ENCODE results near the gene ATP6V0A1. TPM values are rescaled to one million over a fixed set of nuclear protein-coding genes. Genes with fewer than 3 reads are reported as not detected.
"Not testable (repeated sequence)": the region's sequence is repeated elsewhere in the genome, so short reads cannot be mapped to it uniquely, and the experiment has no call there.

ATP6V0A1 gene
- polyA plus RNA-seq, 4 donors, result 38.7 to 125 (median 69.2) TPM

DNA sequence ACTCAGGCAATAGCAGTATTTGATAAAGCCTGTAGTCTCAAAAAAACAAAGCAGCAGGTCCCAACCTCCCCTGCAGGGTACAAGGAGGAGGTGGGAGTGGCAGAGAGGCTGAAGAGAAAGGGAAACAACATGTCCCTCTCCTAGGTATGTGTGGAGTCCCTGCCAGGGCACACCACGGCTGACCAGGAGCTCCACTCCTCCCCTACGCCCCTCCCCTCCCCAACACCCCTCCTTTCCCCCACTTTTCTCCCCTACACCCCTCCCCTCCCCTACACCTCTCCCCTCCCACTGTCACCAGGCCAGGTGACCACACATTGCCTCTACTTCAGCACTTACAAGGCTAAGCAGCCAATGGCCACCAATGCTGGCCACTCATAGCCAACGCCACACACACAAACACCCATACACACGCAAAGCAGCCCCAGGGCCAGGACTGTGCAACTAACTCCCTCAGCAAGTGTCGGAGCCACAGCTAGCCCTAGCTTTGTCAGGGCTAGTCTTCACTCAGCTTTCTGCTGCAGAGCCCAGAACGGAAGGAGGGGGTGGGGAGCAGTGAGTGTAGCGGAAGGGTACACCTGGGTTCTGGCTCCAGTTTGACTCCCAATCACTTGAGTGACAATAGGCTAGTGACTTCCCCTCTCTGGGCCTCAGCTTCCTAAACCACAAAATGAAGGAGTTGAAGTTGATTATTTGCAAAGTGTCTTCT lies 43.8 kb upstream of the ATP6V0A1 start:
- DNase-seq (no peak), FAIRE-seq (no peak)
- no peaks in the 10 kb centered on the region for H3K9me3 ChIP-seq (ENCODE audit: control insufficient read depth in 2 of 2, insufficient read depth in 1 of 2, low read depth in 1 of 2, low read length in 1 of 2)
- H3K27ac ChIP-seq (ENCODE audit: low read depth in 1 of 3, low read length in 2 of 3), result peak overlapping the region in 1 of 3 donors; percentile 7
- peaks cover 0 to 9% (median 0%) of the 10 kb centered on the region in 3 donors for H3K36me3 ChIP-seq (ENCODE audit: control insufficient read depth in 3 of 3, insufficient read depth in 2 of 3, low read depth in 1 of 3, low read length in 3 of 3)
- no peaks in the 10 kb centered on the region for H3K27me3 ChIP-seq (ENCODE audit: control insufficient read depth in 3 of 3, insufficient read depth in 3 of 3, low read length in 3 of 3)
- peaks cover 0 to 2% (median 0%) of the 10 kb centered on the region in 3 donors for H3K4me1 ChIP-seq (ENCODE audit: control insufficient read depth in 3 of 3, insufficient read depth in 2 of 3, low read depth in 1 of 3, low read length in 2 of 3)
- WGBS, 3 donors, result 54 to 80% (median 63%) methylated on average over 6 to 7 of the region's 7 CpGs
- H3K4me3 ChIP-seq (ENCODE audit: low read depth in 1 of 3, low read length in 3 of 3), result no peak overlapping the region

DNA sequence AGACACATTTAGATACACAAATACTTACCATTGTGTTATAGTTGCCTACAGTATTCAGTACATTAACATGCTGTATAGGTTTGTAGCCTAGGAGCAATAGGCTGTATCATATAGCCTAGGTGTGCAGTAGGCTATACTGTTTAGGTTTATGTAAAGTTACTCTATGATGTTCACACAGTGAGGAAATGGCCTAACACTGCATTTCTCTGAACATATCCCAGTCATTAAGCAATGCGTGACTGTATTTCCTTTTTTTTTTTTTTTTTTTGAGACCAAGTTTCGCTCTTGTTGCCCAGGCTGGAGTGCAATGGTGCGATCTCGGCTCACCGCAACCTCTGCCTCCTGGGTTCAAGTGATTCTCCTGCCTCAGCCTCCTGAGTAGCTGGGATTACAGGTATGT lies 40.7 kb upstream of the ATP6V0A1 start:
- not testable (repeated sequence) for DNase-seq; H3K4me3 ChIP-seq (ENCODE audit: low read depth in 1 of 3, low read length in 3 of 3); H3K4me1 ChIP-seq (ENCODE audit: control insufficient read depth in 3 of 3, insufficient read depth in 2 of 3, low read depth in 1 of 3, low read length in 2 of 3); H3K36me3 ChIP-seq (ENCODE audit: control insufficient read depth in 3 of 3, insufficient read depth in 2 of 3, low read depth in 1 of 3, low read length in 3 of 3); FAIRE-seq; H3K9me3 ChIP-seq (ENCODE audit: control insufficient read depth in 2 of 2, insufficient read depth in 1 of 2, low read depth in 1 of 2, low read length in 1 of 2); H3K27ac ChIP-seq (ENCODE audit: low read depth in 1 of 3, low read length in 2 of 3)
- peaks cover 0 to 30% (median 4%) of the 10 kb centered on the region in 3 donors for H3K27me3 ChIP-seq (ENCODE audit: control insufficient read depth in 3 of 3, insufficient read depth in 3 of 3, low read length in 3 of 3)
- 78 to 95% (median 91%) methylated on average over 1 to 5 of the region's 5 CpGs for WGBS, 3 donors

DNA sequence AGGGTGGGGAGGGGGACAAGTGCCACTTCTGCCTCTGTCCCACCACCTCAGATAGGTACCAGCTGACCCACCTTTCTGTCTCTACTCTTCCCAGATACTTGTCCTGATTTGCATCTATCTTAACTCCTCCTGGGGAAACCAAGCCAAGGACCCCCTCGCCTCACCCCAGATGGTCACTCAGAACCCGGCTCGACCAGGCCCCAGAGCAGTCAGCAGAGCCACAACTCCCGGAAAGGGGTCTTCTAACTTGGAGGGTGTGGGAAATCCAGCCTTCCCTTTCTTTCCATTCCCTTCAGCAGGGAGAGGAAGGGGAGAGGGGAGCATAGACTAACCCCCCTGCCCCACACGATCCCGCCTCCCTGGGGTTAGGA lies 37.6 kb upstream of the ATP6V0A1 start:
- 34 to 49% (median 49%) methylated on average over 6 of the region's 6 CpGs for WGBS, 3 donors
- DNase-seq, result no peak
- no peak for FAIRE-seq
- Histone ChIP-seq H3K4me1 (ENCODE audit: control insufficient read depth in 3 of 3, insufficient read depth in 2 of 3, low read depth in 1 of 3, low read length in 2 of 3) (peaks cover 0 to 16% (median 2%) of the 10 kb centered on the region in 3 donors), H3K27me3 (ENCODE audit: control insufficient read depth in 3 of 3, insufficient read depth in 3 of 3, low read length in 3 of 3) (peaks cover 0 to 45% (median 4%) of the 10 kb centered on the region in 3 donors), H3K4me3 (ENCODE audit: low read depth in 1 of 3, low read length in 3 of 3) (peak overlapping the region in 2 of 3 donors; percentile 68 to 88), H3K36me3 (ENCODE audit: control insufficient read depth in 3 of 3, insufficient read depth in 2 of 3, low read depth in 1 of 3, low read length in 3 of 3) (peaks cover 0 to 2% (median 0%) of the 10 kb centered on the region in 3 donors), H3K27ac (ENCODE audit: low read depth in 1 of 3, low read length in 2 of 3) (peak overlapping the region in 2 of 3 donors; percentile 6 to 89), H3K9me3 (ENCODE audit: control insufficient read depth in 2 of 2, insufficient read depth in 1 of 2, low read depth in 1 of 2, low read length in 1 of 2) (no peaks in the 10 kb centered on the region)

DNA sequence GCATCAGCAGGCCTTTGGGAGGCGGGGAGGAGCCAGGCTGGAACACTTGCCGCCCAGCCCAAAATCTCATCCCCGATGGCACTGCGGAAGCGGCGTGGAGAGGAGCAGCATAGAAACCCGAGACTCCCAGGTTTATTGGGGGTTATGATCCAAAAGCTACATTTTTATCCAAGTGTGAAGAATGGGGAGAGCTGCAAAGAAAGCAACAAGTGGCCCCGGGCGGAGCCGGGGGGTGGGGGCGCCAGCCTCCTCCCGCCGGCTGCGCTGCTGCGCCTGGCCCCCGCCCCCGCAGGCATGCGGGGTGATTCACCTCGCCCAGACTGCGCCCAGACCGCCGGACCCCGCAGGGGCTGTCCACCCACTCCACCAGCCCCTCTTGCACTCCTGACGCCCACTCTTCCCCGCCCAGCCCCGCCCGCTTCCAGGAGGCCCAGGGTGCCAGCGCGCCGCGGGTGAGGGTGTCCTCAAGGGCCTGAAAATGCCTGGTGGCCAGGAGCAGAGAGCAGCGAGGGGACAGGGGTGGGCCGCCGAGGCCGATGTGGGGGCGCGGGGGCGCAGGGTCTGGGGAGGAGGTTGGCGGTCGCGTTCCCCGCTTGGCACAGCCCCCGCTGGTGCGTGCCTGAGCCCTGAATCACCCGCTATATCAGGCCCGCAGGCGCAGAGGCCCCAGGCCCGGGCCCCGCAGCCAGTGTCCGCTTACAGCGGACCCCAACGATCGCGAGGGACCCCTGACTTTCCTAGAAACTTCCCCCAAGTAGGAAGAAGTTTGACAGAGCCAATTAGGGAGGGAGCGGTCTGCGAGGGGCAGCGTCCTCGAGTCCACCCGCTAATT lies 37.0 kb upstream of the ATP6V0A1 start:
- peaks cover 0 to 2% (median 0%) of the 10 kb centered on the region in 3 donors for H3K36me3 ChIP-seq (ENCODE audit: control insufficient read depth in 3 of 3, insufficient read depth in 2 of 3, low read depth in 1 of 3, low read length in 3 of 3)
- peaks cover 0 to 45% (median 4%) of the 10 kb centered on the region in 3 donors for H3K27me3 ChIP-seq (ENCODE audit: control insufficient read depth in 3 of 3, insufficient read depth in 3 of 3, low read length in 3 of 3)
- H3K9me3 ChIP-seq (ENCODE audit: control insufficient read depth in 2 of 2, insufficient read depth in 1 of 2, low read depth in 1 of 2, low read length in 1 of 2), result no peaks in the 10 kb centered on the region
- H3K27ac ChIP-seq (ENCODE audit: low read depth in 1 of 3, low read length in 2 of 3), result peak overlapping the region in 2 of 3 donors; percentile 83 to 89
- peak overlapping the region; percentile 55 to 88 (median 68) for H3K4me3 ChIP-seq (ENCODE audit: low read depth in 1 of 3, low read length in 3 of 3)
- H3K4me1 ChIP-seq (ENCODE audit: control insufficient read depth in 3 of 3, insufficient read depth in 2 of 3, low read depth in 1 of 3, low read length in 2 of 3), result peaks cover 0 to 16% (median 2%) of the 10 kb centered on the region in 3 donors
- 8 to 11% (median 11%) methylated on average over 55 to 59 of the region's 59 CpGs for WGBS, 3 donors
- DNase-seq (peak in 1 of 2 donors; percentile 58), FAIRE-seq (no peak)

DNA sequence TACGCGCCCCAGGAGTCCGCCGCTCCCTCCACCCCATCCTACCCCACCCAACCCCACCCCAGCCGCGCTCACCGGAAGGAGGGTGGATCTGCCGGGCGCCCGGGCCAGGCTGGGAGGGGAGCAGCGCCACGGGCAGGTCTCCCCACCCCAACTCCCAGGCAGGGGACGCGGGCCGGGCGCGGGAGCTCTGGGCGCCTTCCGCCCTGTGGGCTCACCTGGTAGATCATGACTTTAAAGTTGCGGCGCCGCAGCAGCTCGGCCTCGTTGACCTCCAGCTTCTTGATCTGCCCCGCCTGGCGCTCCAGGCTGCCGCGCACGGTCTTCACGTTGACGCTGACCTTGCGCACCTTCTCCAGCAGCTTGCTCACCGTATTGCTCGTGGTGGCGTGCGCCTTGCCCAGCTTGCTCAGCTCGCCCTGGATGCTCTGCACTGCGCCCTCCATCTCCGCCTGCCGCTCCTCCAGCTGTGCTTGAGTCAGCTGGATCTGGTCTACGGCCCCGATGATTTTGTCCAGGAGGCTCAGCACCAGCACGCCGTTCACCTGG lies 36.2 kb upstream of the ATP6V0A1 start:
- peaks cover 0 to 16% (median 2%) of the 10 kb centered on the region in 3 donors for H3K4me1 ChIP-seq (ENCODE audit: control insufficient read depth in 3 of 3, insufficient read depth in 2 of 3, low read depth in 1 of 3, low read length in 2 of 3)
- H3K27ac ChIP-seq (ENCODE audit: low read depth in 1 of 3, low read length in 2 of 3), result peak overlapping the region in 2 of 3 donors; percentile 83 to 92
- DNase-seq (peak; percentile 56 to 82), FAIRE-seq (no peak)
- H3K4me3 ChIP-seq (ENCODE audit: low read depth in 1 of 3, low read length in 3 of 3), result peak overlapping the region; percentile 55 to 88 (median 68)
- WGBS, 3 donors, result 0 to 1% (median 0%) methylated on average over 42 to 44 of the region's 44 CpGs
- peaks cover 0 to 2% (median 0%) of the 10 kb centered on the region in 3 donors for H3K36me3 ChIP-seq (ENCODE audit: control insufficient read depth in 3 of 3, insufficient read depth in 2 of 3, low read depth in 1 of 3, low read length in 3 of 3)
- no peaks in the 10 kb centered on the region for H3K9me3 ChIP-seq (ENCODE audit: control insufficient read depth in 2 of 2, insufficient read depth in 1 of 2, low read depth in 1 of 2, low read length in 1 of 2)
- peaks cover 0 to 45% (median 4%) of the 10 kb centered on the region in 3 donors for H3K27me3 ChIP-seq (ENCODE audit: control insufficient read depth in 3 of 3, insufficient read depth in 3 of 3, low read length in 3 of 3)

DNA sequence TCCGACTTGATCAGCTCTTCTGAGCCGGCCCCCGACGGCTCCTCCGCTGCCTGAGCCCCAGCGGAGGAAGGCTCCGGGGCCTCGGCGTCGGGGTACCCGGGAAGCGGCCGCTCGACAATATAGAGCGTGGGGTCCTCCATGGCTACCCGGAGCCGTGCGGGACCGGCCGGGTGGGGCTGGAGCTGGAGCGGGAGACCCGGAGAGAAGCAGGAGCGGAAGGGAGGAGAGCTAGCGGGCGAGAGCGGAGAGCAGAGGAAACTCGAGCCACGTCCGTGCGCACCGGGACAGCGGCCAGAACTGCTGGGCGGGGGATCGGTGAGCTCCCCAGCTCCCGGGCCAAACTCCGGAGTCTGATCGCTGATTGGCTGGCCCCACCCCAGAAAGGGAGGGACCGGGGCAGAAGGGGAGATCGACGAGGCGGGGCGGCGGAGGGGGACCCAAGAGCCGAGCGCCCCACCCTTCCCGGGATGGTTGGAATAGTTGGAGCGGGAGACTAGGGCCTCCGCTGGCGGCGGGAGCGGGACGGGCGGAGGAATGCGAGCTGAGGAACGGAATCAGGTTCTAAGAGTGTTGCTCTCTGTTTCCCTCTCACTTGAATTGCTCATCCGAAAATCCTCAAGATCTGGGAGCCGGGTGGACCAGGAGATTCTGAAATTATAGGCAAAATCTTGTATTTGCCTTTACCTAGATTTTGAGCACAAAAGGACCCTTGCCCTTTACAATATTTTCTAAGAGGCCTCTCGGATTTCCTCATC lies 35.5 kb upstream of the ATP6V0A1 start, which contains the start of gene CAVIN1:
TSS of gene CAVIN1 (minus strand) at position 299 of the 755 bp plus-strand sequence. CDS start at position 140, 159 bp downstream.
- WGBS, 3 donors, result 1 to 3% (median 2%) methylated on average over 49 to 58 of the region's 58 CpGs
- peak within 1 kb of the TSS in 2 of 3 donors; percentile 83 to 92 for H3K27ac ChIP-seq (ENCODE audit: low read depth in 1 of 3, low read length in 2 of 3)
- peak within 1 kb of the TSS; percentile 55 to 88 (median 68) for H3K4me3 ChIP-seq (ENCODE audit: low read depth in 1 of 3, low read length in 3 of 3)
- H3K36me3 ChIP-seq (ENCODE audit: control insufficient read depth in 3 of 3, insufficient read depth in 2 of 3, low read depth in 1 of 3, low read length in 3 of 3), result peaks cover 0 to 2% (median 0%) of the 10 kb centered on the region in 3 donors
- DNase-seq (peak; percentile 74 to 88), FAIRE-seq (no peak)
- H3K27me3 ChIP-seq (ENCODE audit: control insufficient read depth in 3 of 3, insufficient read depth in 3 of 3, low read length in 3 of 3), result peaks cover 0 to 45% (median 4%) of the 10 kb centered on the region in 3 donors
- H3K4me1 ChIP-seq (ENCODE audit: control insufficient read depth in 3 of 3, insufficient read depth in 2 of 3, low read depth in 1 of 3, low read length in 2 of 3), result peaks cover 0 to 16% (median 2%) of the 10 kb centered on the region in 3 donors
- no peaks in the 10 kb centered on the region for H3K9me3 ChIP-seq (ENCODE audit: control insufficient read depth in 2 of 2, insufficient read depth in 1 of 2, low read depth in 1 of 2, low read length in 1 of 2)

DNA sequence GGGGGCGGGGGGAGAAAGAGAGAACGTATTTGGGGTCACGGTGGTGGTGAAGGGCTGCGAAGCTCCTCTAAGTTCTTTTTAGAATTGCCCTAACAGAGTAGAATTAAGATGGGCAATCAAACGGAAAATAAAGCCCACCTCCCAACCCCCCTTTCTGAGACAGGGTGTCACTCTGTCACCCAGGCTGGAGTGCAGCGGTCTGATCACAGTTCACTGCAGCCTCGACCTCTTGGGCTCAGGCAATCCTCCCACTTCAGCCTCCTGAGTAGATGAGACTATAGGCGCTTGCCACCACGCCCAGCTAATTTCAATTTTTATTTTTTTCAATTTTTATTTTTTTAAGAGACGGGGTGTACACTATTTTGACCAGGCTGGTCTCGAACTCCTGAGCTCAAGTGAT lies 34.9 kb upstream of the ATP6V0A1 start:
- Histone ChIP-seq H3K9me3 (ENCODE audit: control insufficient read depth in 2 of 2, insufficient read depth in 1 of 2, low read depth in 1 of 2, low read length in 1 of 2) (no peaks in the 10 kb centered on the region), H3K36me3 (ENCODE audit: control insufficient read depth in 3 of 3, insufficient read depth in 2 of 3, low read depth in 1 of 3, low read length in 3 of 3) (peaks cover 0 to 2% (median 0%) of the 10 kb centered on the region in 3 donors), H3K27ac (ENCODE audit: low read depth in 1 of 3, low read length in 2 of 3) (peak overlapping the region in 1 of 3 donors; percentile 83), H3K4me3 (ENCODE audit: low read depth in 1 of 3, low read length in 3 of 3) (no peak overlapping the region), H3K4me1 (ENCODE audit: control insufficient read depth in 3 of 3, insufficient read depth in 2 of 3, low read depth in 1 of 3, low read length in 2 of 3) (peaks cover 0 to 18% (median 2%) of the 10 kb centered on the region in 3 donors), H3K27me3 (ENCODE audit: control insufficient read depth in 3 of 3, insufficient read depth in 3 of 3, low read length in 3 of 3) (peaks cover 0 to 45% (median 4%) of the 10 kb centered on the region in 3 donors)
- FAIRE-seq, result no peak
- WGBS, 3 donors, result 49 to 64% (median 64%) methylated on average over 11 of the region's 11 CpGs
- DNase-seq, result no peak

All from small intestine (tissue), 7 donors.